ENCODE data around the gene MICAL3. TPM values are rescaled to one million over a fixed set of nuclear protein-coding genes. Genes with fewer than 3 reads are reported as not detected.

MICAL3 gene
- total and polyA plus RNA-seq, 9 of the 15 experiments (the other 6 are each of a cell fraction or from before 2014, with no cell fraction given): 0.53 to 32.1 (median 12.3) TPM

GRCh38 chr22:17980638-17981051, 43.7 kb downstream of the MICAL3 start (continued):
- no peak for TF ChIP-seq ZNF407 (IDR thresholded peaks at IDR 0.05; ENCODE audit: low read depth)
- TF ChIP-seq AFF4 (CRISPR knock-in tag; IDR thresholded peaks at IDR 0.05): no peak
- peak; percentile 83 for TF ChIP-seq ATF7 (IDR thresholded peaks at IDR 0.05)
- TF ChIP-seq FOS (IDR thresholded peaks at IDR 0.05; ENCODE audit: extremely low read depth, insufficient read length): no peak
- no peak for TF ChIP-seq ZNF695 (CRISPR knock-in tag; IDR thresholded peaks at IDR 0.05)
- no peak for TF ChIP-seq ZNF217 (CRISPR knock-in tag; IDR thresholded peaks at IDR 0.05)
- TF ChIP-seq ZNF224 (CRISPR knock-in tag; IDR thresholded peaks at IDR 0.05): no peak
- TF ChIP-seq ZFPM2 (CRISPR knock-in tag; IDR thresholded peaks at IDR 0.05): no peak
- peak; percentile 97 for TF ChIP-seq MTA3 (IDR thresholded peaks at IDR 0.05; ENCODE audit: borderline replicate concordance)
- TF ChIP-seq NFXL1 (CRISPR knock-in tag; IDR thresholded peaks at IDR 0.05): no peak
- TF ChIP-seq ARID2 (IDR thresholded peaks at IDR 0.05): no peak
- TF ChIP-seq ZNF324 (CRISPR knock-in tag; IDR thresholded peaks at IDR 0.05): peak; percentile 9; the same call in 1 of the 2 replicates
- no peak for TF ChIP-seq POLR2B (IDR thresholded peaks at IDR 0.05; ENCODE audit: low read depth, partially characterized antibody)
- TF ChIP-seq CBFB (CRISPR knock-in tag; IDR thresholded peaks at IDR 0.05): 0 out of 2 replicates have a peak, but pooled peaks have one; percentile 60
- peak; percentile 40; the same call in 1 of the 2 replicates for TF ChIP-seq ZNF76 (CRISPR knock-in tag; IDR thresholded peaks at IDR 0.05; ENCODE audit: borderline replicate concordance)
- TF ChIP-seq ZNF717 (CRISPR knock-in tag; IDR thresholded peaks at IDR 0.05): no peak
- no peak for TF ChIP-seq THAP7 (CRISPR knock-in tag; IDR thresholded peaks at IDR 0.05)
- TF ChIP-seq ETV1 (tag; conservative IDR thresholded peaks at IDR 0.05; ENCODE audit: low read depth): peak; percentile 92

Measured in K562 (cell line).